ENCODE results near the gene KCNK7.

- no peak for TF ChIP-seq CTCF (IDR thresholded peaks at IDR 0.05)
- TF ChIP-seq POLR2A (IDR thresholded peaks at IDR 0.05), result no peak
These were observed 23.1 kb downstream of the KCNK7 start, which contains the start of gene FAM89B for GRCh38 chr11:65572356-65573051.
